PC-3 (cell line): ENCODE data around the gene SLC34A3. TPM values are rescaled to one million over a fixed set of nuclear protein-coding genes. Genes with fewer than 3 reads are reported as not detected.
"Not testable (repeated sequence)": the region's sequence is repeated elsewhere in the genome, so short reads cannot be mapped to it uniquely, and the experiment has no call there.

Experiments
- ATAC-seq: fragments of 200-7000 bp; cut with Tn5 transposase; 2 replicates; pipeline ENCODE4 v1.9.1; 2020; ENCODE audit warnings: mild to moderate bottlenecking, moderate library complexity
- BruUV-seq: library from RNA; stranded (reverse); fragments of 400-500 nt; replicated peaks from 2 replicates; lab custom pipeline; 2021; lab: Mats Ljungman, UMichigan
- CTCF ChIA-PET: fragments of 300-600 bp; sonication (Branson Sonifier 250); formaldehyde crosslinking; loops from one replicate; lab custom pipeline; 2022; ENCODE audit warnings: antibody characterized with exemption; lab: Charles Lee
- POLR2A ChIA-PET: fragments of 300-600 bp; sonication (Branson Sonifier 250); formaldehyde crosslinking; loops from one replicate; lab custom pipeline; 2022; ENCODE audit warnings: antibody characterized with exemption; ENCODE audit not compliant: unreplicated experiment; lab: Charles Lee
- DNase-seq: peaks from one replicate; pipeline ENCODE4 v3.0.0-alpha.2; 2015
- H2AFZ ChIP-seq: fragments of 300-600 bp; sonication (generic); 2 replicates; pipeline ENCODE4 v1.6.0; 2016; ENCODE audit warnings: antibody characterized with exemption, low read length
- H3F3A ChIP-seq: fragments of 300-600 bp; sonication (generic); one replicate; pipeline ENCODE4 v1.6.0; 2017; ENCODE audit warnings: antibody characterized with exemption, low read length, control low read depth, mild to moderate bottlenecking; ENCODE audit not compliant: unreplicated experiment
- H3K27ac ChIP-seq: fragments of 300-600 bp; sonication (generic); 2 replicates; pipeline ENCODE4 v1.5.1; 2016; ENCODE audit warnings: mild to moderate bottlenecking, low read length
- H3K27me3 ChIP-seq: fragments of 300-600 bp; sonication (generic); 2 replicates; pipeline ENCODE4 v1.6.1; 2016; ENCODE audit warnings: low read length, mixed read lengths
- H3K36me3 ChIP-seq: fragments of 300-600 bp; sonication (generic); 2 replicates; pipeline ENCODE4 v1.6.1; 2016; ENCODE audit warnings: low read depth, mixed run types, low read length, mixed read lengths
- H3K4me1 ChIP-seq: fragments of 300-600 bp; sonication (generic); 2 replicates; pipeline ENCODE4 v1.5.1; 2016; ENCODE audit warnings: low read length; ENCODE audit not compliant: insufficient read depth
- H3K4me2 ChIP-seq: fragments of 300-600 bp; sonication (generic); 2 replicates; pipeline ENCODE4 v1.6.0; 2016; ENCODE audit warnings: low read length
- H3K4me3 ChIP-seq: fragments of 300-600 bp; sonication (generic); 2 replicates; pipeline ENCODE4 v1.5.1; 2016; ENCODE audit warnings: mild to moderate bottlenecking, low read length, mixed read lengths
- H3K79me2 ChIP-seq: fragments of 300-600 bp; sonication (generic); 2 replicates; pipeline ENCODE4 v1.6.1; 2017; ENCODE audit warnings: low read length, mixed read lengths
- H3K9ac ChIP-seq: fragments of 300-600 bp; sonication (generic); 2 replicates; pipeline ENCODE4 v1.6.0; 2016; ENCODE audit warnings: mild to moderate bottlenecking, low read length
- H3K9me2 ChIP-seq: fragments of 300-600 bp; sonication (generic); replicated peaks from 2 replicates; pipeline ENCODE4 v1.6.1; 2016; ENCODE audit warnings: mixed run types, low read length, mixed read lengths
- H3K9me3 ChIP-seq: fragments of 300-600 bp; sonication (generic); 2 replicates; pipeline ENCODE4 v1.6.1; 2016; ENCODE audit warnings: low read length, mixed read lengths
- H4K20me1 ChIP-seq: fragments of 300-600 bp; sonication (generic); 2 replicates; pipeline ENCODE4 v1.6.1; 2016; ENCODE audit warnings: low read length, mixed read lengths
- EZH2 ChIP-seq: fragments of 300-600 bp; sonication (generic); IDR thresholded peaks from one replicate; pipeline ENCODE4 v1.6.1; 2017; ENCODE audit warnings: antibody characterized with exemption, mild to moderate bottlenecking, low read length; ENCODE audit not compliant: unreplicated experiment
- EZH2phosphoT487 ChIP-seq: fragments of 300-600 bp; sonication (generic); IDR thresholded peaks from 2 replicates; pipeline ENCODE4 v1.6.1; 2018; ENCODE audit warnings: mild to moderate bottlenecking, antibody characterized with exemption, low read length, borderline replicate concordance
- intact Hi-C: fragments of 100-400 bp; cut with micrococcal nuclease; formaldehyde crosslinking; loops from 2 replicates; pipeline ENCODE4 v1.9.0; 2023
- total RNA-seq: library from RNA; depleted of rRNA; stranded (reverse); fragments of >200 nt; gene quantifications from 2 replicates; pipeline ENCODE4 v1.2.3, GENCODE V29; 2014
- TF ChIP-seq, protein P1 (sequence below): fragments of 300-600 bp; sonication (generic); conservative IDR thresholded peaks from 2 replicates; pipeline ENCODE4 v1.5.1; 2017; ENCODE audit warnings: antibody characterized with exemption, low read depth, mild to moderate bottlenecking, low read length

SLC34A3 gene
- total RNA-seq, 1 experiment from 2014 or later: 1.5 TPM

DNA sequence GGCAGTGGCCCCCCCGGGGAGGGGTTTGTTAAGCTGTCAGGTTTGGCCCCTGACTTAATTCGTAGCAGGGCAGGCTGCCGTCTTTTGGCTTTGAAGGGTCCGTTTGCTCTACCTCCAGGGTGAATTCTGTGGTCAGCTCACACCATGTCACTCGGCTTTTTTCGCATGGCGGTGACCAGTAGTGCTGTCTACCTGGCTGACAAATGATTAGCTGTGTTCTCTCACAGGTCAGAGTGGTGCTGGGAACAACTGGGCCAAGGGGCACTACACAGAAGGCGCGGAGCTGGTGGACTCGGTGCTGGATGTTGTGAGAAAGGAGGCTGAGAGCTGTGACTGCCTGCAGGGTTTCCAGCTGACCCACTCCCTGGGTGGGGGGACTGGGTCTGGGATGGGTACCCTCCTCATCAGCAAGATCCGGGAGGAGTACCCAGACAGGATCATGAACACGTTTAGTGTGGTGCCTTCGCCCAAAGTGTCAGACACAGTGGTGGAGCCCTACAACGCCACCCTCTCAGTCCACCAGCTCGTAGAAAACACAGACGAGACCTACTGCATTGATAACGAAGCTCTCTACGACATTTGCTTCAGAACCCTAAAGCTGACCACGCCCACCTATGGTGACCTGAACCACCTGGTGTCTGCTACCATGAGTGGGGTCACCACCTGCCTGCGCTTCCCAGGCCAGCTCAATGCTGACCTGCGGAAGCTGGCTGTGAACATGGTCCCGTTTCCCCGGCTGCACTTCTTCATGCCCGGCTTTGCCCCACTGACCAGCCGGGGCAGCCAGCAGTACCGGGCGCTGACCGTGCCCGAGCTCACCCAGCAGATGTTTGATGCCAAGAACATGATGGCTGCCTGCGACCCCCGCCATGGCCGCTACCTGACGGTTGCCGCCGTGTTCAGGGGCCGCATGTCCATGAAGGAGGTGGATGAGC lies 11.8 kb downstream of the SLC34A3 start:
- Histone ChIP-seq H2AFZ (no peak overlapping the region), H3F3A (peaks cover 5% of the 10 kb centered on the region), H3K4me2 (peak overlapping the region; percentile 86), H3K9ac (peak overlapping the region; percentile 89), H3K36me3 (peaks cover 17% of the 10 kb centered on the region), H4K20me1 (peaks cover 28% of the 10 kb centered on the region), H3K9me2 (no peaks in the 10 kb centered on the region), H3K79me2 (peaks cover 45% of the 10 kb centered on the region), H3K27me3 (no peaks in the 10 kb centered on the region), H3K4me1 (peaks cover 31% of the 10 kb centered on the region), H3K4me3 (peak overlapping the region; percentile 97), H3K9me3 (no peaks in the 10 kb centered on the region), H3K27ac (peak overlapping the region; percentile 53)
- no peak for TF ChIP-seq EZH2phosphoT487
- TF ChIP-seq EZH2: no peak
- intact Hi-C loops: no loop called here
- ATAC-seq (no peak), DNase-seq (no peak)
- no TSS peak for BruUV-seq
- POLR2A ChIA-PET: interaction anchor here (0.7 to 1.0 kb wide), 2 partner anchors 19 to 42 kb away, joined by 3 to 32 read pairs; no protein-coding TSS in a partner anchor
- CTCF ChIA-PET: no interaction called here

- Histone ChIP-seq H4K20me1 (peaks cover 28% of the 10 kb centered on the region), H3K4me3 (peak overlapping the region; percentile 97), H3K4me2 (peak overlapping the region; percentile 86), H3K36me3 (peaks cover 17% of the 10 kb centered on the region), H3K4me1 (peaks cover 24% of the 10 kb centered on the region), H3K79me2 (peaks cover 40% of the 10 kb centered on the region)
- POLR2A ChIA-PET: interaction anchor here (1.0 kb wide), 1 partner anchor 42 kb away, joined by 3 read pairs; no protein-coding TSS in a partner anchor
- BruUV-seq, intact Hi-C loops, H3K9me2 ChIP-seq, H2AFZ ChIP-seq, ATAC-seq, H3K27ac ChIP-seq, H3K9me3 ChIP-seq, CTCF ChIA-PET, H3K9ac ChIP-seq, H3F3A ChIP-seq, DNase-seq, H3K27me3 ChIP-seq: not testable (repeated sequence)
These were observed 12.5 kb downstream of the SLC34A3 start for GRCh38 chr9:137243266-137243625.

DNA sequence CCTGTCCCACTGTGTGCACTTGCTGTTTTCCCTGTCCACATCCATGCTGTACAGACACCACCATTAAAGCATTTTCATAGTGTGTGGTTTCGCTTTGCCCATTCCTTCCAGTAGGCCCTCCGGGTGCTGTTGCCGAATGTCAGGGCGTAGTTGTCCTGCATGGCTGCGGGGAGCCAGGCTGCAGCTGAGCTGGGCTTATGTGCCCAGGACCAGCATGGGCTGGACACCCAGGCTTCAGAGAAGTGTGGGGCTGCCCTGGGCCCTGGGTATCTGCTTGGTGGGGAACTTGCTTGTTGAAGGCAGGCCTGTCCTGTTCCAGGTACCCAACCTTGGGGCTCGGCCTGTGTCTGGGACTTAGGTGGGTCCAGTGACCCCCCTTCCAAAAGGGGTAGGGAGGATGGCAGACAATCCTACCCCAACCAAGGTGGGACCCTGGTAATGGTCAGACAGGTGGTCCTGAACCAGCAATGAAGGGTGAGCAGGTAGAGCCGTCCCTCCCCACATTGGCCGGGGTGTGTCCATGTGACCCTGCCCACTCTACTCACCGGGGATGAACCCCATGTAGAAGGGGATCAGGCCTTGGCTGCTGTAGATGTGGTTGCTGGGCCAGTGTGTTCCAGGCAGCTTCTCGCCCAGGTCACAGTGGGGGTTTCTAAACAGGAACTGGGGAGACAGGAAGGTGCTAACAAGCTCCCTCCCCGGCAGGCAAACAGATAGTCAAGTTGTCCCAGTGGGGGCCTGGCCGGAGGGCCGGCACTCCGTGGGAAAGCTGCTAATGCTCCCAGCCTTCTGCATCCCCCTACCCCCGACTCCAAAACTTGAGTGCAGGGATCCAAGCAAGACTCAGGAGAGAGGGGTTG lies 13.2 kb downstream of the SLC34A3 start:
- POLR2A ChIA-PET: interaction anchor here (0.5 kb wide), 1 partner anchor 50 kb away, joined by 3 read pairs; no protein-coding TSS in a partner anchor
- Histone ChIP-seq H3K9me3 (no peaks in the 10 kb centered on the region), H3K9me2 (no peaks in the 10 kb centered on the region), H3K4me2 (peak overlapping the region; percentile 86), H3F3A (peaks cover 5% of the 10 kb centered on the region), H3K27me3 (no peaks in the 10 kb centered on the region), H3K4me1 (peaks cover 18% of the 10 kb centered on the region), H3K79me2 (peaks cover 34% of the 10 kb centered on the region), H3K27ac (no peak overlapping the region), H3K9ac (no peak overlapping the region), H4K20me1 (peaks cover 28% of the 10 kb centered on the region), H2AFZ (no peak overlapping the region), H3K4me3 (peak overlapping the region; percentile 97; the same call in 1 of the 2 replicates), H3K36me3 (peaks cover 17% of the 10 kb centered on the region)
- intact Hi-C loops: no loop called here
- BruUV-seq: no TSS peak
- TF ChIP-seq EZH2 (no peak), EZH2phosphoT487 (no peak)
- TF ChIP-seq, protein P1, sequence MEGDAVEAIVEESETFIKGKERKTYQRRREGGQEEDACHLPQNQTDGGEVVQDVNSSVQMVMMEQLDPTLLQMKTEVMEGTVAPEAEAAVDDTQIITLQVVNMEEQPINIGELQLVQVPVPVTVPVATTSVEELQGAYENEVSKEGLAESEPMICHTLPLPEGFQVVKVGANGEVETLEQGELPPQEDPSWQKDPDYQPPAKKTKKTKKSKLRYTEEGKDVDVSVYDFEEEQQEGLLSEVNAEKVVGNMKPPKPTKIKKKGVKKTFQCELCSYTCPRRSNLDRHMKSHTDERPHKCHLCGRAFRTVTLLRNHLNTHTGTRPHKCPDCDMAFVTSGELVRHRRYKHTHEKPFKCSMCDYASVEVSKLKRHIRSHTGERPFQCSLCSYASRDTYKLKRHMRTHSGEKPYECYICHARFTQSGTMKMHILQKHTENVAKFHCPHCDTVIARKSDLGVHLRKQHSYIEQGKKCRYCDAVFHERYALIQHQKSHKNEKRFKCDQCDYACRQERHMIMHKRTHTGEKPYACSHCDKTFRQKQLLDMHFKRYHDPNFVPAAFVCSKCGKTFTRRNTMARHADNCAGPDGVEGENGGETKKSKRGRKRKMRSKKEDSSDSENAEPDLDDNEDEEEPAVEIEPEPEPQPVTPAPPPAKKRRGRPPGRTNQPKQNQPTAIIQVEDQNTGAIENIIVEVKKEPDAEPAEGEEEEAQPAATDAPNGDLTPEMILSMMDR: no peak
- ATAC-seq: peak; percentile 3; the same call in 1 of the 2 replicates
- CTCF ChIA-PET: interaction anchor here (1.1 kb wide), 1 partner anchor 197 kb away, joined by 4 read pairs; the partner anchor contains the start of gene NPDC1
- DNase-seq: no peak
